Chondrocyte (in vitro differentiated cells): ENCODE measurements around the gene MCM3AP. TPM values are rescaled to one million over a fixed set of nuclear protein-coding genes. Genes with fewer than 3 reads are reported as not detected.
A peak's percentile ranks its signal among the peaks of the same experiment; 100 is the strongest.

Experiments used
- DNase-seq: peaks from one replicate; pipeline ENCODE4 v3.0.0; 2021; ENCODE audit warnings: mixed read lengths, low spot score
- H3K27ac Mint-ChIP-seq: one replicate; pipeline ENCODE4 v1.8.0; 2021; ENCODE audit warnings: mild to moderate bottlenecking, moderate library complexity, mixed read lengths; ENCODE audit not compliant: unreplicated experiment
- H3K27me3 Mint-ChIP-seq: 2 replicates; pipeline ENCODE4 v1.8.0; 2021; ENCODE audit warnings: low read depth, mixed read lengths
- H3K36me3 Mint-ChIP-seq: 2 replicates; pipeline ENCODE4 v1.8.0; 2021; ENCODE audit warnings: low read depth, mixed read lengths
- H3K4me1 Mint-ChIP-seq: 2 replicates; pipeline ENCODE4 v1.8.0; 2021; ENCODE audit warnings: low read depth, mild to moderate bottlenecking, mixed read lengths
- H3K4me3 Mint-ChIP-seq: one replicate; pipeline ENCODE4 v1.8.0; 2021; ENCODE audit warnings: mild to moderate bottlenecking, moderate library complexity, mixed read lengths; ENCODE audit not compliant: unreplicated experiment
- H3K9me3 Mint-ChIP-seq: 2 replicates; pipeline ENCODE4 v1.8.0; 2021; ENCODE audit warnings: low read depth, mixed read lengths
- total RNA-seq: library from RNA; stranded (reverse); gene quantifications from 3 replicates; pipeline ENCODE4 v1.2.1, GENCODE V29; 2021
- TF ChIP-seq, protein P1 (sequence below): fragments of 200-600 bp; sonication (generic); IDR thresholded peaks from 2 replicates; pipeline ENCODE4 v1.5.0; 2021; ENCODE audit warnings: antibody characterized with exemption, mild to moderate bottlenecking, moderate library complexity

Gene MCM3AP
- total RNA-seq, 1 donor from 2014 or later = 86.4 TPM

DNA sequence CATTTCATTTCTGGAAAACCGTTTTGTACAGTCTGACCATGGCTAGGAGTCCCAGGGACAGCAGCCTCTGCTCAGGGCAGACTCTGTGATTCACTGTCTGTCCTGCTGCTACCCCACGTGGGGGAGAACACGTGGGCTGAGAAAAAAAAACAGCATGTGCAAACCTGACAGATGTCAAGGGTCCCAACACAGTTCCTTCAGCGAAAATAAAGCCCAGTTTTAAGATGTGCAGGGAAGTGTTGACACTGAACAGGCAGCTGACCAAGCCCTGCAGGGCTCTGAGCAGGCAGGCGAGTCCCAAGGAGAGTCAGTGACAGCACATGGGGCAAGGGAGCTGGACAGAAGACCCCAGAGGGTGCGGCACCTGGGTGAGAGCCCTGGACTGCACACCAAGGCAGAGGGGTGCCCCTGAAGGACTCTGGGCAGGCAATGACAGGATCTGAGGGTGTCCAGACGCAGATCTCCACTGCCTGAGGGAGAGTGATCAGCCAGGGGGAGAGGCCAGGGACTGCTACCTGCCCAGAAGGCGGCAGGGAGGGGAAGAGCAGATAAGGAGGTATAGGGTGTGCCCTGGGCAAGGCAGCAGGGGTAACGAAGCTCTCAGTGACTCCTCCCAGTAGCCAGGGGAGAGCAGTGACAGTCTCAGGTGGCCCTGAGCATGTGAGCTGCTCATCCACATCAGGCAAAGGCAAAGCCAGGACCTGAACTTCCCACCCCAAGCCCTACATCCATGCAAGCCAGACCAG is 96.0 kb downstream of the MCM3AP start:
- H3K4me1 Mint-ChIP-seq = peaks cover 47% of the 10 kb centered on the region
- peak; percentile 68 for DNase-seq
- peak overlapping the region; percentile 95 for H3K27ac Mint-ChIP-seq
- H3K4me3 Mint-ChIP-seq = peak overlapping the region; percentile 31
- peaks cover 20% of the 10 kb centered on the region for H3K36me3 Mint-ChIP-seq
- no peaks in the 10 kb centered on the region for H3K27me3 Mint-ChIP-seq
- H3K9me3 Mint-ChIP-seq = no peaks in the 10 kb centered on the region
- TF ChIP-seq, protein P1, sequence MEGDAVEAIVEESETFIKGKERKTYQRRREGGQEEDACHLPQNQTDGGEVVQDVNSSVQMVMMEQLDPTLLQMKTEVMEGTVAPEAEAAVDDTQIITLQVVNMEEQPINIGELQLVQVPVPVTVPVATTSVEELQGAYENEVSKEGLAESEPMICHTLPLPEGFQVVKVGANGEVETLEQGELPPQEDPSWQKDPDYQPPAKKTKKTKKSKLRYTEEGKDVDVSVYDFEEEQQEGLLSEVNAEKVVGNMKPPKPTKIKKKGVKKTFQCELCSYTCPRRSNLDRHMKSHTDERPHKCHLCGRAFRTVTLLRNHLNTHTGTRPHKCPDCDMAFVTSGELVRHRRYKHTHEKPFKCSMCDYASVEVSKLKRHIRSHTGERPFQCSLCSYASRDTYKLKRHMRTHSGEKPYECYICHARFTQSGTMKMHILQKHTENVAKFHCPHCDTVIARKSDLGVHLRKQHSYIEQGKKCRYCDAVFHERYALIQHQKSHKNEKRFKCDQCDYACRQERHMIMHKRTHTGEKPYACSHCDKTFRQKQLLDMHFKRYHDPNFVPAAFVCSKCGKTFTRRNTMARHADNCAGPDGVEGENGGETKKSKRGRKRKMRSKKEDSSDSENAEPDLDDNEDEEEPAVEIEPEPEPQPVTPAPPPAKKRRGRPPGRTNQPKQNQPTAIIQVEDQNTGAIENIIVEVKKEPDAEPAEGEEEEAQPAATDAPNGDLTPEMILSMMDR = no peak

DNA sequence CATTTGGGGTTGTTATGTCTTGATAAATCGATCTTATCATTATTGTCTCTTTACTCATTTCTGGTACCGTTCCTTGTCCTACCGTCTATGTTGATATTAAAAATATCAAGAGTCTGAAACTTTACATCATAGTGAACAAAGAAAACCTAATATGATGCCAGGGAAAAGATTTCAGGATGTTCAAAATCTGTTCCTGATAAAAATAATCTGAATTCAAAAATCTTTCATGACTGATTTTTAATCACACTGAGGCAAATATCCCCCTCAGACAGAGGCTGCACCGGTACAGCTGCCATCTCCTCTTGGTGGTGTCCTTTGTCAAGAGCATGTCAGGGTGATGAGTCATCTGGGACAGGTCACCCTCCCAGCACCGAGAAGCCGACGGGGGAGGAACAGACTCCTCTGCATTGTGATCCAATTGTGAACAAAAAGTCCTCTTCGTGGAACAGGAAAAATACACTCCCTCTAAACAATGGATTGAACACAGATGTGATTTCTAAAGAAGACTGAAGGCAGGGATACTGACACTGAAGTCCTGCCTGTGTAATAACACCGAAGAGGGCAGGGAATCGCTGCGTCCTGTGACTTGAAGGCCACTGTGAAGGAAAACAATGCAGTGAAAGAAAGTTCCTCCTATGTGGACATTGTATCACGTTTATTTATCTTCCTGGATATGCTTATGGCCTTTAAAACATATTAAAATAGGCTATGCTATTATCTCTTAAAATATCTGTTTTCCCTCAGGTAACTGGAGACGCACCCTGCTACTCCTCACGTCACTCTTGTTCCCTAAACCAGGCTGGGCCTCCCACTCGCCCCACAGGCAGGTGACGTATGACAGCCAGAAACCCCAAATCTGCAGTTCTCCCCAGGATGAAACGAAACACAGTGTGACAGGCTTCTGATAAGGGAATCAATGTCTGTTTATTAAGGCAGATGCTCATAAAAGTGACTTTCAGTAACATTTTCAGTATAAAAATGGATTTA is 96.9 kb downstream of the MCM3AP start:
- Mint-ChIP-seq H3K9me3 (no peaks in the 10 kb centered on the region), H3K27ac (peak overlapping the region; percentile 95), H3K27me3 (no peaks in the 10 kb centered on the region), H3K4me1 (peaks cover 50% of the 10 kb centered on the region), H3K36me3 (peaks cover 12% of the 10 kb centered on the region), H3K4me3 (peak overlapping the region; percentile 31)
- DNase-seq = peak; percentile 55
- TF ChIP-seq, protein P1 = no peak

DNA sequence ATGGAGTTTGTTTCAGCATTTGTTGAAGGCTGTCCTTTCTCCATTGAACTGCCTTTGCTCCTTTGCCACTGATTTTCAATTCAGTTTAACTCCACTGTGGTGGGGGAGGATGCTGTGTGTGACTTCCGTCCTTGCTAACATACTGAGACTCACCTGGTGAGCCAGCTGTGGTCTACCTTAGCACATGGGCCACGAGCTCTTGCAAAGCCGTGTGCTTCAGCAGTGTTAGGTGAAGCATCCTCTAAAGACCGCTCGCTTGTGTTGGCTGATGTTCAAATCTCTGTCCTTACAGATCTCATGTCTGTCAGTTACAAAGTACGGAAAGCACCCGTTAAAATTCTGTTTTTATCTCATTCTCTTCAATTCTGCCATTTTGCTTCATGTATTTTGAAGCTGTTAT is 97.6 kb downstream of the MCM3AP start:
- Mint-ChIP-seq H3K4me1 (peaks cover 55% of the 10 kb centered on the region), H3K9me3 (no peaks in the 10 kb centered on the region), H3K36me3 (peaks cover 10% of the 10 kb centered on the region), H3K27me3 (no peaks in the 10 kb centered on the region), H3K4me3 (no peak overlapping the region), H3K27ac (peak overlapping the region; percentile 95)
- DNase-seq = no peak
- TF ChIP-seq, protein P1 = no peak

DNA sequence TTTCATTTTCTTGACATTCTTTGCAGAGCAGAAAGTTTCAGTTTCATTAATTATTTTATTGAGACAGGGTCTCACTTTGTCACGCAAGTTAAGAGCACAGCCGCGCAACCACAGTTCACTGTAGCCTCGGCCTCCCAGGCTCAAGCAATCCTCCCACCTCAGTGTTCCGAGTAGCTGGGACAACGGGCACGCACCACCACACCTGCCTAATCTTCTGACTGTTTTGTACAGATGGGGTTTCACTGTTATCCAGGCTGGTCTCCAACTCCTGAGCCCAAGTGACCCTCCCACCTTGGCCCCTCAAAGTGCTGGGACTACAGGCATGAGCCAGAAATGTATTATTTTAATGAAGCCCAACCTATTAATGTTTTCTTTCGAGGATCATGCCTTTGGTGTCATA is 98.2 kb downstream of the MCM3AP start:
- no peak for DNase-seq
- peaks cover 55% of the 10 kb centered on the region for H3K4me1 Mint-ChIP-seq
- H3K36me3 Mint-ChIP-seq = peaks cover 10% of the 10 kb centered on the region
- no peaks in the 10 kb centered on the region for H3K27me3 Mint-ChIP-seq
- H3K27ac Mint-ChIP-seq = no peak overlapping the region
- H3K9me3 Mint-ChIP-seq = no peaks in the 10 kb centered on the region
- H3K4me3 Mint-ChIP-seq = no peak overlapping the region
- TF ChIP-seq, protein P1 = no peak

DNA sequence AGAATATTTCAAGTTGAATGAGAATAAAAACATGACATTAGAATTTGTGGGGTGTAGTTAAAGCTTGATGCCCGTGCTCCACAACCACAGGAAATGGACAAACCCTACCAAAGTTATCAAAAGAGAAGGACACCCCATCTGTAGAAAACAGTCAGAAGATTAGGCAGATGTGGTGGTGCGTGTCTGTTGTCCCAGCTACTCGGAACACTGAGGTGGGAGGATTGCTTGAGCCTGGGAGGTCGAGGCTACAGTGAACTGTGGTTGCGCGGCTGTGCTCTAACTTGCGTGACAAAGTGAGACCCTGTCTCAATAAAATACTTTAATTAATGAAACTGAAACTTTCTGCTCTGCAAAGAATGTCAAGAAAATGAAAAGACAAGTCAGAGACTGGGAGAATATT is 99.7 kb downstream of the MCM3AP start:
- Mint-ChIP-seq H3K4me3 (peak overlapping the region; percentile 87), H3K9me3 (no peaks in the 10 kb centered on the region), H3K27me3 (no peaks in the 10 kb centered on the region), H3K27ac (peak overlapping the region; percentile 98), H3K36me3 (peaks cover 5% of the 10 kb centered on the region), H3K4me1 (peaks cover 46% of the 10 kb centered on the region)
- TF ChIP-seq, protein P1 = no peak
- no peak for DNase-seq
